GM12872 (cell line): Measurements from ENCODE around the gene OR5B2.

Source experiments
- CTCF ChIP-seq: IDR thresholded peaks from 3 replicates; pipeline ENCODE4 v1.5.1; 2011; ENCODE audit warnings: low read depth, mild to moderate bottlenecking, low read length, moderate library complexity; ENCODE audit not compliant: insufficient read depth

OR5B2 gene

GRCh38 chr11:58438486-58438885 is 10.6 kb upstream of the OR5B2 start:
- no peak for TF ChIP-seq CTCF

DNA sequence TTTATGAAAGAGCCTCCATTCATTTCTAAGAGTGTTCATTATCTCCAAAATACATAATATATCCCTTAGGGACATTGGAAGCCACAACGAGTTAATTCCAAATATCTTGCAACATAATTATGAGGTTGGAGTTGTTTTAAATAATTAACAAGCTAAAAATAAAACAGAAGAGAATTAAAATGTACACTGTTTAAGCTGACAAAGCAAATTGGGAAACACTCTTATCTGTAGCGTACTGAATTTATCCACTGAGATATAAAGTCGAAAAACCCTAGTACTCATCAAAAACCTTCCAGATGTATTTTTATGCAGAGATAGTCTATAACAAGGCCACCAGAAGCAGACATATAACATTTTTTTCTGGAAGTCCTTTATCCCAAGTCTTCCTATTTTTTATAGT is 6.3 kb upstream of the OR5B2 start:
- TF ChIP-seq CTCF, result no peak

GRCh38 chr11:58433638-58434203 is 5.8 kb upstream of the OR5B2 start:
- no peak for TF ChIP-seq CTCF

GRCh38 chr11:58429273-58429672 is 1.4 kb upstream of the OR5B2 start:
- TF ChIP-seq CTCF, result no peak

- TF ChIP-seq CTCF, result no peak
Observed at GRCh38 chr11:58406774-58407173, 21.1 kb downstream of the OR5B2 start, which contains the start of gene OR5B3. TSS of gene OR5B3 (minus strand) at chr11:58406874. CDS start at chr11:58403409, 3,465 bp downstream.

DNA sequence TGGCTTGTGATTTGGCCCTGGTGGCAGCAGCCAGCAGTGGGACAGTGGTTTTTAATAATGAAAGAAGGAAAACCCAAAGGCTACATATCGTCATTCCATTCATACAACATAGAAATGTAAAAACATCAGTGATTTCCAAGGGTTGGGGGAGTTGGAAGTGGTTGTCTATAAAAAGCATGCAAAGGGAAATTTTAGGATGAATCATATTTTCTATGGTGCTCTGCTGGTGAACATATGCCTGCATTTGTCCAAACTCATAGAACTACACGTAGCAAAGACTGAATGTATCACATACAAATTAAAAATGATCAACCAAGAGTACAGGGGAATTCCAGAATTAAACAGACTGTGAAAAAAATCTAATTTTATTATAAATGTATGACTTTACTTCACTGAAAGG is 32.3 kb downstream of the OR5B2 start:
- TF ChIP-seq CTCF, result no peak

DNA sequence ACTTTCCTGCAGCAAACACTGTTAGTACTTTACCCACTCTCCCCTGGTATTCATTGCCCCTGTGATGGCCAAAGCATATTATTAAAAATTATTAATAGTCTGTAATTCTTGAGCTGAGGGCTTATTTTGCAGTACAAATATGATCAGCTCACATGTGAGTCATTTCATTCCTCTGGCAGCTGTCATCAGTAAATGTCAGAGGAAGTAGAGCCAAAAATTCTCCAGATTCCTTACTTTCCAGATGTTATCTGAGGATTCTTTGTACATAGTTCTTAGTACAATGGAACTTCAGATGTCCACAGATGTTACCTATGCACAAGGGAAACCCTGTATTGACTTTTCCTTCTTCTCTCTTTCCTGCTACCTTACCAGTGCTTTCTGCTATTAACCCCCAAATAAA is 33.7 kb downstream of the OR5B2 start:
- TF ChIP-seq CTCF, result no peak
